Esophagus muscularis mucosa (tissue), 4 donors: ENCODE data around the gene DNAJC15. TPM values are rescaled to one million over a fixed set of nuclear protein-coding genes. Genes with fewer than 3 reads are reported as not detected.

Experiments
- DNase-seq: peaks from one replicate; pipeline ENCODE4 v3.0.0-alpha.2; 2017; ENCODE audit errors: extremely low spot score
- H3K27ac ChIP-seq, 4 donors: fragments of 200-600 bp; sonication (generic); replicated peaks in 1 of 4; 1 replicate in 3 of 4; 2 replicates in 1 of 4; pipeline ENCODE4 v1.5.1; 2016 to 2019; ENCODE audit warnings: mild to moderate bottlenecking in 1 of 4
- H3K27me3 ChIP-seq, 4 donors: fragments of 200-600 bp; sonication (generic); one replicate each; pipeline versions ENCODE4 v1.5.1 to v1.6.0; 2016 to 2019
- H3K36me3 ChIP-seq, 4 donors: fragments of 200-600 bp; sonication (generic); one replicate each; pipeline ENCODE4 v1.5.1; 2016 to 2019
- H3K4me1 ChIP-seq, 4 donors: fragments of 200-600 bp; sonication (generic); one replicate each; pipeline ENCODE4 v1.5.1; 2016 to 2019
- H3K4me3 ChIP-seq, 4 donors: fragments of 200-600 bp; sonication (generic); 1 replicate in 2 of 4; 2 replicates in 2 of 4; pipeline ENCODE4 v1.5.1; 2016 to 2019; ENCODE audit warnings: mild to moderate bottlenecking in 4 of 4, moderate library complexity in 1 of 4
- H3K9me3 ChIP-seq, 4 donors: fragments of 200-600 bp; sonication (generic); 1 replicate in 3 of 4; 2 replicates in 1 of 4; pipeline ENCODE4 v1.5.1; 2016 to 2019
- EP300 ChIP-seq: sonication (generic); formaldehyde crosslinking; IDR thresholded peaks from one replicate; pipeline ENCODE4 v1.6.1; 2017; ENCODE audit warnings: antibody characterized with exemption
- POLR2A ChIP-seq: fragments of 450-650 bp; IDR thresholded peaks from one replicate; pipeline ENCODE4 v1.6.1; 2017; ENCODE audit warnings: antibody characterized with exemption, moderate library complexity, mild to moderate bottlenecking, low read depth
- POLR2AphosphoS5 ChIP-seq, 2 donors: sonication (generic); formaldehyde crosslinking; IDR thresholded peaks; one replicate each; pipeline ENCODE4 v1.6.1; 2017; ENCODE audit warnings: antibody characterized with exemption in 2 of 2
- WGBS: methylation state at CpG from one replicate; pipeline ENCODE4 v1.1.5; 2018; 5-methylcytosine and 5-hydroxymethylcytosine counted together
- intact Hi-C: fragments of 100-400 bp; cut with DNase I; formaldehyde crosslinking; loops from one replicate; pipeline ENCODE4 v1.15.1; 2023
- total RNA-seq, 4 donors: library from RNA; depleted of rRNA; stranded (reverse); fragments of >200 nt; gene quantifications; one replicate each; pipeline versions ENCODE4 v1.1.0 to v1.2.1, GENCODE V29; 2016
- TF ChIP-seq, protein P1 (sequence below), 3 experiments: fragments of 200-600 bp in 2 of 3; fragments of 450-650 bp in 1 of 3; sonication (generic) in 2 of 3; IDR thresholded peaks; one replicate each; pipeline ENCODE4 v1.5.1; 2017 to 2019; ENCODE audit warnings: antibody characterized with exemption in 3 of 3, mild to moderate bottlenecking in 2 of 3, moderate library complexity in 1 of 3

The DNAJC15 gene
- total RNA-seq, 4 donors from 2014 or later, result 13.3 to 19.8 (median 13.6) TPM

DNA sequence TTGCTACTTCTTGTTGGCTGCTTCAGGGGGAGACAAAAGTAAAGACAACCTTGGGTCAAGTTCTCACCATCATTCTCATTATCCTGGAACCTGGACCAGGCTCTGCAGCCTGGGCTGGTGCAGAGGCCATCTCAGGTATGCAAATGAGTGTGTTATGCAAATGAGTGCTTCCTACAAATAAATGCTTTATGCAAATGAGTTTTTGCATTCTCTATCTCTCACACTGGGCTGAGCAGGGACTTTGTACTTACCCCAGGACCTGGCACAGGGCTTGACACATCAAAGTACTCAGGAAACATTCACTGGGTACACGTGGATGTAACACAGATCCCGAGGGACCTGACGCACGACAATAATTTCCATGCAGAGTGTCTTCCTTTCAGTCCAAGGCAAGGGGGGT is 103.0 kb downstream of the DNAJC15 start:
- TF ChIP-seq EP300 (no peak), POLR2A (no peak), POLR2AphosphoS5 (IDR thresholded peaks at IDR 0.05) (no peak)
- TF ChIP-seq, protein P1, sequence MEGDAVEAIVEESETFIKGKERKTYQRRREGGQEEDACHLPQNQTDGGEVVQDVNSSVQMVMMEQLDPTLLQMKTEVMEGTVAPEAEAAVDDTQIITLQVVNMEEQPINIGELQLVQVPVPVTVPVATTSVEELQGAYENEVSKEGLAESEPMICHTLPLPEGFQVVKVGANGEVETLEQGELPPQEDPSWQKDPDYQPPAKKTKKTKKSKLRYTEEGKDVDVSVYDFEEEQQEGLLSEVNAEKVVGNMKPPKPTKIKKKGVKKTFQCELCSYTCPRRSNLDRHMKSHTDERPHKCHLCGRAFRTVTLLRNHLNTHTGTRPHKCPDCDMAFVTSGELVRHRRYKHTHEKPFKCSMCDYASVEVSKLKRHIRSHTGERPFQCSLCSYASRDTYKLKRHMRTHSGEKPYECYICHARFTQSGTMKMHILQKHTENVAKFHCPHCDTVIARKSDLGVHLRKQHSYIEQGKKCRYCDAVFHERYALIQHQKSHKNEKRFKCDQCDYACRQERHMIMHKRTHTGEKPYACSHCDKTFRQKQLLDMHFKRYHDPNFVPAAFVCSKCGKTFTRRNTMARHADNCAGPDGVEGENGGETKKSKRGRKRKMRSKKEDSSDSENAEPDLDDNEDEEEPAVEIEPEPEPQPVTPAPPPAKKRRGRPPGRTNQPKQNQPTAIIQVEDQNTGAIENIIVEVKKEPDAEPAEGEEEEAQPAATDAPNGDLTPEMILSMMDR (IDR thresholded peaks at IDR 0.05), result no peak

DNA sequence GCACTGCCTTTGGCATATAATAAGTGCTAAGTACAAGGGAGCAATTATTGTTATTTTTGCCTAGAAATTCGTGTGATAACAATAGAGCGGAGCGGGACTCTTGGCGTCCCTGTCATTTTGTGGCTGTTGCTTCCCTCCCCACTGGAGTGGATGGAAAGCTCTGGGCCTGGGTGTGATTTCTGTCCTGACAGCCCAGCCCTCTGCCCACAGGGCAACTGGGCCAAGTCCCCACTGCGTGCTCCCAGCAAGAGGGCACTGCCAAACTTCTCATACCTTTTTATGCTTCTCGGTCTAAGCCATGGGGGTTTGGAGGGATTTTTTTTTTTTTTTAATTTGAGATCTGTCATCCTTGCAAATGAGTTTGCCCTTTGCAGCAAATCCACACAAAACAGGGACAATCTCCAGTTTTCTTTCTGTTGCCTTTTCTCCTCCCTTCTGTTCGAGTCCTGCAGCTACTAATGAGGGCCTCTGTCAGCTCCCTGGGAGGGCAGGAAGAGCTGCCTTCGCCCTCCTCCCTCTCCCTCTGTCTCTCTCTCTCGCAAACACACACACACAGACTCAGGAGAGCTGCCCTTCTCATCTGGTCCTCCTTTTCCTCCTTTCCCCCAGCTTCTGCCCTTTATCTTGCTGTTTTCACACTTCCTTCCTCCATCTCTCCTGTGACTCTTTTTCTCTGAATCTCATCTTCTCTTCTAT is 103.9 kb downstream of the DNAJC15 start:
- Histone ChIP-seq H3K9me3 (no peaks in the 10 kb centered on the region), H3K27me3 (no peaks in the 10 kb centered on the region), H3K4me1 (peaks cover 9 to 18% (median 11%) of the 10 kb centered on the region in 4 donors), H3K4me3 (no peak overlapping the region), H3K27ac (peak overlapping the region in 1 of 4 donors; percentile 40), H3K36me3 (no peaks in the 10 kb centered on the region)
- WGBS, result 71% methylated on average over 9 of the region's 9 CpGs
- peak; percentile 82 for DNase-seq
- TF ChIP-seq, protein P1 (IDR thresholded peaks at IDR 0.05), result no peak
- no peak for TF ChIP-seq EP300
- no peak for TF ChIP-seq POLR2A
- TF ChIP-seq POLR2AphosphoS5 (IDR thresholded peaks at IDR 0.05), result no peak
- intact Hi-C loops, result no loop called here

More for the DNA sequence above, 103.0 kb downstream of the DNAJC15 start:
- Histone ChIP-seq H3K9me3 (no peaks in the 10 kb centered on the region), H3K27me3 (no peaks in the 10 kb centered on the region), H3K36me3 (no peaks in the 10 kb centered on the region), H3K4me1 (peaks cover 9 to 18% (median 11%) of the 10 kb centered on the region in 4 donors), H3K4me3 (no peak overlapping the region), H3K27ac (no peak overlapping the region)
- WGBS, result 84% methylated on average over 4 of the region's 4 CpGs
- peak; percentile 57 for DNase-seq
- intact Hi-C loops, result no loop called here

DNA sequence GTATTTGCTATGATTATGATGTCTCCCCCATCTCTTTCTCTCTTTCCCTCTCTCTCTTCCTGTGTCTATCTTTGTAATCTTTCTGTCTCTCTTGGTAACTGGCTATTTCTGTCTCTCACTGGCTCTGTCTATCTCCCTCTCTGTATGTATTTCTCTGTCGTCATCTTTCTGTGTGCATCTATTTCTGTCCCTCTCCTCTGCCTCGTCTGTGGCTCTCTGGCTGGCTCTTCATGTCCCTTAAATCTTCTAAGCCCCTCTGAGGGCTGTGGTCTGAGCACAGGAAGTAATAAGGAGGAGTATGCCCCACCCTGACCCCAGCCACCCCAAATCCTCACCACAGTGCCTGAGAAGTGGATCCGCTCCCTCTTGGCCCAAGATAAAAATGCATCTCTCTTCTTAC is 104.4 kb downstream of the DNAJC15 start:
- 54% methylated on average over 3 of the region's 3 CpGs for WGBS
- DNase-seq, result peak; percentile 89
- Histone ChIP-seq H3K27ac (peak overlapping the region in 1 of 4 donors; percentile 40), H3K9me3 (no peaks in the 10 kb centered on the region), H3K27me3 (no peaks in the 10 kb centered on the region), H3K4me3 (no peak overlapping the region), H3K4me1 (peaks cover 9 to 18% (median 11%) of the 10 kb centered on the region in 4 donors), H3K36me3 (no peaks in the 10 kb centered on the region)
- TF ChIP-seq EP300, result no peak
- no peak for TF ChIP-seq POLR2AphosphoS5 (IDR thresholded peaks at IDR 0.05)
- TF ChIP-seq POLR2A, result no peak
- TF ChIP-seq, protein P1 (IDR thresholded peaks at IDR 0.05), result no peak
- intact Hi-C loops, result no loop called here

DNA sequence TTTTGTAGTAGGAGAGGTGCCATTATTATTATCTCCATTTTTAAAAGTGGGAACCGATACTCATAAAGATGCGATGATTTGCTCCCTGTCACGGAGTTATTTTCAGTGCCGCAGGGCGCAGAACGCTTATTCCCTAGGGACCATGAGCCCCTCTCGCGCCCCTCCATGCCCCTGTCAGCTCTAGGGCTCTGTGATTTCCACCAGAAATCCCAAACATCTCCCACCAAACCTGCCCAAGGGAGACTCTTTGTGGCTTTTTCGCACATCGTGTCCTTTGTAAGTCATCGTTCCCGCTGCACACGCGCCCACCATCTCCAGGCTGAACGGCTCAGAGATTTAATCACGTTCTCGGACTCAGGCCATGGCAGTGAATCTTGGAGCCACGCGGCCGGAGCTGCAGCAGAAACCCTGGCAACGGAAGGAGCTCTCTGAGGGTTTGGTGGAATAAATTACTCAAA is 105.1 kb downstream of the DNAJC15 start:
- H3K4me3 ChIP-seq, result no peak overlapping the region
- TF ChIP-seq, protein P1 (IDR thresholded peaks at IDR 0.05), result no peak
- TF ChIP-seq POLR2A, result no peak
- no peak for TF ChIP-seq POLR2AphosphoS5 (IDR thresholded peaks at IDR 0.05)
- no peak for TF ChIP-seq EP300
- no peak for DNase-seq
- 88% methylated on average over 21 of the region's 21 CpGs for WGBS
- no peaks in the 10 kb centered on the region for H3K36me3 ChIP-seq
- no peaks in the 10 kb centered on the region for H3K9me3 ChIP-seq
- intact Hi-C loops, result no loop called here
- H3K27me3 ChIP-seq, result no peaks in the 10 kb centered on the region
- H3K4me1 ChIP-seq, result peaks cover 9 to 18% (median 11%) of the 10 kb centered on the region in 4 donors
- H3K27ac ChIP-seq, result no peak overlapping the region

DNA sequence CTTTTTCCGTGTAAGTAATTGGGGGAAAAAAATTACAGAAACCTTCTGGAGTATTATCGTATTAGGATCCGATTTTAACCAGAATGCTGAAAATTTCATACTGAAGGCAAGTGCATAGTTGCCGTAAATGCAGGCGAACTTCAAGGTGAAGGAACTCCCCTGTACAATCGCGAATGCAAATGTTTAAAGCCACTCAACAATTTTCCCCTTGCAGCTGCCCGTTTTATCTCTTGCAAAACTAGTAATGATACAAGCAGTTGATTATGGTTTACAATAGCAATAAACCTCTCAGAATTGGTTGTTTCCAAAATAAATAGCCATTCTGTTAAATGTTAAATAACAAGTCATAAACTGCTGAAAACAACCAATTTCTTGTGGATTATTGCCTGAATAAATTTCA is 105.7 kb downstream of the DNAJC15 start:
- intact Hi-C loops, result no loop called here
- no peaks in the 10 kb centered on the region for H3K36me3 ChIP-seq
- H3K27me3 ChIP-seq, result no peaks in the 10 kb centered on the region
- no peak for DNase-seq
- H3K9me3 ChIP-seq, result no peaks in the 10 kb centered on the region
- no peak overlapping the region for H3K4me3 ChIP-seq
- no peak overlapping the region for H3K27ac ChIP-seq
- no peak for TF ChIP-seq POLR2A
- no peak for TF ChIP-seq EP300
- TF ChIP-seq, protein P1 (IDR thresholded peaks at IDR 0.05), result no peak
- no peak for TF ChIP-seq POLR2AphosphoS5 (IDR thresholded peaks at IDR 0.05)
- peaks cover 9 to 18% (median 11%) of the 10 kb centered on the region in 4 donors for H3K4me1 ChIP-seq
- WGBS, result 77% methylated on average over 8 of the region's 8 CpGs
